SK-N-MC (cell line): ENCODE measurements around the gene NPPC.

ENCODE experiments used
- EZH2 ChIP-seq: fragments of 200-600 bp; sonication (generic); IDR thresholded peaks from one replicate; pipeline ENCODE4 v1.6.1; 2017; ENCODE audit warnings: antibody characterized with exemption
- FOXP2 ChIP-seq: optimal IDR thresholded peaks from 2 replicates; pipeline ENCODE3; 2011; ENCODE audit warnings: mild to moderate bottlenecking, moderate library complexity; ENCODE audit not compliant: insufficient read depth; ENCODE audit errors: extremely low read length, control extremely low read depth
- POLR2AphosphoS5 ChIP-seq: IDR thresholded peaks from 2 replicates; pipeline ENCODE4 v1.6.1; 2012; ENCODE audit warnings: mild to moderate bottlenecking, low read depth, low read length, borderline replicate concordance

GRCh38 chr2:231900972-231901371 lies 25.2 kb downstream of the NPPC start:
- TF ChIP-seq POLR2AphosphoS5 (no peak), FOXP2 (no peak), EZH2 (no peak)
